GM23338 (cell line): ENCODE data around the gene SLC25A4. TPM values are rescaled to one million over a fixed set of nuclear protein-coding genes. Genes with fewer than 3 reads are reported as not detected.

Experiments used
- ATAC-seq: fragments of 200-7000 bp; cut with Tn5 transposase; 3 replicates; pipeline ENCODE4 v1.9.1; 2020
- DNase-seq: peaks from one replicate; pipeline ENCODE4 v3.0.0-alpha.2; 2015; ENCODE audit warnings: low spot score
- H2AFZ ChIP-seq: fragments of 200-600 bp; sonication (generic); 2 replicates; pipeline ENCODE4 v1.8.0; 2016; ENCODE audit warnings: antibody characterized with exemption, mild to moderate bottlenecking, moderate library complexity
- H3F3A ChIP-seq: fragments of 200-600 bp; sonication (generic); replicated peaks from 2 replicates; pipeline ENCODE4 v1.8.0; 2017; ENCODE audit warnings: antibody characterized with exemption, mixed run types, low read depth
- H3K27ac ChIP-seq: fragments of 200-600 bp; sonication (generic); 2 replicates; pipeline ENCODE4 v1.6.1; 2016; ENCODE audit warnings: low read depth
- H3K27me3 ChIP-seq: fragments of 200-600 bp; sonication (generic); 2 replicates; pipeline ENCODE4 v1.8.0; 2016; ENCODE audit warnings: mild to moderate bottlenecking, mixed run types, moderate library complexity; ENCODE audit not compliant: insufficient read depth
- H3K36me3 ChIP-seq: fragments of 200-600 bp; sonication (generic); 2 replicates; pipeline ENCODE4 v1.8.0; 2016; ENCODE audit warnings: mild to moderate bottlenecking; ENCODE audit not compliant: insufficient read depth
- H3K4me1 ChIP-seq: fragments of 200-600 bp; sonication (generic); 2 replicates; pipeline ENCODE4 v1.8.0; 2016; ENCODE audit warnings: mild to moderate bottlenecking, moderate library complexity; ENCODE audit not compliant: insufficient read depth
- H3K4me2 ChIP-seq: fragments of 200-600 bp; sonication (generic); 2 replicates; pipeline ENCODE4 v1.7.1; 2017; ENCODE audit warnings: mixed run types
- H3K4me3 ChIP-seq: fragments of 200-600 bp; sonication (generic); 2 replicates; pipeline ENCODE4 v1.6.1; 2016; ENCODE audit warnings: mixed run types
- H3K79me2 ChIP-seq: fragments of 200-600 bp; sonication (generic); replicated peaks from 2 replicates; pipeline ENCODE4 v1.8.0; 2017; ENCODE audit warnings: mild to moderate bottlenecking; ENCODE audit not compliant: insufficient read depth
- H3K9me2 ChIP-seq: fragments of 200-600 bp; sonication (generic); 2 replicates; pipeline ENCODE4 v1.8.0; 2017; ENCODE audit not compliant: insufficient read depth
- H4K20me1 ChIP-seq: fragments of 200-600 bp; sonication (generic); replicated peaks from 2 replicates; pipeline ENCODE4 v1.8.0; 2017; ENCODE audit warnings: mild to moderate bottlenecking; ENCODE audit not compliant: insufficient read depth
- H3K27ac Mint-ChIP-seq: 2 replicates; pipeline ENCODE4 v1.8.0; 2020; ENCODE audit warnings: inconsistent platforms, mild to moderate bottlenecking, moderate library complexity, mixed read lengths
- H3K27me3 Mint-ChIP-seq: 3 replicates; pipeline ENCODE4 v1.8.0; 2022; ENCODE audit warnings: low read depth, mild to moderate bottlenecking, moderate library complexity, mixed read lengths, inconsistent platforms; ENCODE audit not compliant: insufficient read depth, poor library complexity
- H3K36me3 Mint-ChIP-seq: 3 replicates; pipeline ENCODE4 v1.8.0; 2021; ENCODE audit warnings: low read depth, mild to moderate bottlenecking, inconsistent platforms, moderate library complexity, mixed read lengths
- H3K4me1 Mint-ChIP-seq: 3 replicates; pipeline ENCODE4 v1.8.0; 2020; ENCODE audit warnings: mild to moderate bottlenecking, inconsistent platforms, mixed read lengths
- H3K4me3 Mint-ChIP-seq: 3 replicates; pipeline ENCODE4 v1.8.0; 2021; ENCODE audit warnings: moderate library complexity, mild to moderate bottlenecking, inconsistent platforms, mixed read lengths
- H3K9me3 Mint-ChIP-seq: 3 replicates; pipeline ENCODE4 v1.8.0; 2020; ENCODE audit warnings: moderate library complexity, mild to moderate bottlenecking, inconsistent platforms, mixed read lengths
- CREB1 ChIP-seq: fragments of 250-450 bp; sonication (Bioruptor Pico); IDR thresholded peaks from 2 replicates; pipeline ENCODE4 v1.5.0; 2020; ENCODE audit warnings: low read depth, mild to moderate bottlenecking, moderate library complexity
- ETS1 ChIP-seq: IDR thresholded peaks from 2 replicates; pipeline ENCODE4 v1.6.1; 2016; ENCODE audit warnings: antibody characterized with exemption
- EZH2 ChIP-seq: fragments of 200-600 bp; sonication (generic); IDR thresholded peaks from one replicate; pipeline ENCODE4 v1.8.0; 2017; ENCODE audit warnings: antibody characterized with exemption, mild to moderate bottlenecking, low read depth; ENCODE audit not compliant: unreplicated experiment
- EZH2phosphoT487 ChIP-seq: fragments of 200-600 bp; sonication (generic); IDR thresholded peaks from one replicate; pipeline ENCODE4 v1.8.1; 2018; ENCODE audit warnings: antibody characterized with exemption; ENCODE audit not compliant: unreplicated experiment
- JUNB ChIP-seq: IDR thresholded peaks from one replicate; pipeline ENCODE4 v1.6.1; 2016; ENCODE audit warnings: antibody characterized with exemption; ENCODE audit not compliant: unreplicated experiment
- NANOG ChIP-seq: IDR thresholded peaks from 2 replicates; pipeline ENCODE4 v1.6.1; 2016; ENCODE audit warnings: antibody characterized with exemption, borderline replicate concordance
- POLR2AphosphoS5 ChIP-seq: IDR thresholded peaks from 2 replicates; pipeline ENCODE4 v1.6.1; 2016; ENCODE audit warnings: antibody characterized with exemption, low read depth
- STAT1 ChIP-seq: IDR thresholded peaks from one replicate; pipeline ENCODE4 v1.6.1; 2016; ENCODE audit warnings: antibody characterized with exemption; ENCODE audit not compliant: unreplicated experiment
- ZNF114 ChIP-seq: fragments of 250-450 bp; sonication (Bioruptor Pico); IDR thresholded peaks from 2 replicates; pipeline ENCODE4 v1.5.0; 2020; ENCODE audit warnings: mild to moderate bottlenecking, moderate library complexity
- ZNF331 ChIP-seq: fragments of 250-450 bp; sonication (Bioruptor Pico); IDR thresholded peaks from 2 replicates; pipeline ENCODE4 v1.5.0; 2020; ENCODE audit warnings: low read depth, mild to moderate bottlenecking, moderate library complexity
- ZNF462 ChIP-seq: fragments of 250-450 bp; sonication (Bioruptor Pico); IDR thresholded peaks from 2 replicates; pipeline ENCODE4 v1.5.0; 2020; ENCODE audit warnings: mild to moderate bottlenecking, moderate library complexity
- polyA plus RNA-seq: library from polyadenylated mRNA; unstranded; fragments of >200 nt; fragmentation: Nextera tagmentation; extraction: Ambion mirVana; gene quantifications from 2 replicates; pipeline ENCODE4 v1.2.1, GENCODE V29; 2016
- total RNA-seq: library from RNA; depleted of rRNA; stranded (reverse); fragments of >200 nt; shearing (Covaris generic); gene quantifications from 2 replicates; pipeline ENCODE4 v1.2.3, GENCODE V29; 2014
- TF ChIP-seq, protein P1 (sequence below): IDR thresholded peaks from one replicate; pipeline ENCODE4 v1.6.1; 2018; ENCODE audit warnings: antibody characterized with exemption; ENCODE audit not compliant: unreplicated experiment
- TF ChIP-seq, protein P2 (sequence below), 2 experiments: fragments of 200-600 bp in 1 of 2; sonication (generic) in 1 of 2; conservative IDR thresholded peaks; 2 replicates each; pipeline versions ENCODE4 v1.5.1 to v1.6.1; 2016 to 2017; ENCODE audit warnings: antibody characterized with exemption in 2 of 2, low read depth in 2 of 2, mild to moderate bottlenecking in 2 of 2, moderate library complexity in 1 of 2

SLC25A4 gene
- total and polyA plus RNA-seq, 2 experiments from 2014 or later: 43.6 to 66.5 TPM

DNA sequence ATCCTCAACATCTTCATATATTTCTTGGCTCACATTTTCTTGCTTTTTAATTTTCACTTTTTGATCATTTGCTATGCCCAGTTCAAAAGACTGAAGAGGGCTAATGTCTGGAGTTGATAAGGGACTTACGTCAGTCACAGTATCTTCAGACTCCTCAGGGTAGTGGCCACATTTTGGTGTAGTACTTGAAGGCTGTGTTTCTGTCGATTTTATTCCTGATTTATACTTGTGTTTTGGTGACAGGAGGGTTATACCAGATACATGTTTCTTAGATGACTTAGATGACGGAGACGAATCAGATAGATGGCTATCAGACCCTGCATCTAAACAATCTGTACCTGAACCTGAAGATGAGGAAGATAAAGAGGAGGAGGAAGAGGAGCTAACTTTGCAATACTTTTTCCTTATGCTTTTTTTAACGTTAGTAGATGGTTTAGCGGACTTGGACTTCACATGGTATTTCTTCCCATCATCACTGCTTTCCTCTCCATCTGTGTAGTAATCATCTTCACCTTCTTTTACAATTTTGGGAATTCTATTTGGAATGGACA, 47.3 kb downstream of the SLC25A4 start:
- Histone ChIP-seq H3K9me2 (no peaks in the 10 kb centered on the region), H3K27me3 (no peaks in the 10 kb centered on the region), H2AFZ (no peak overlapping the region), H3K36me3 (no peaks in the 10 kb centered on the region), H3K27ac (no peak overlapping the region), H3K79me2 (peaks cover 15% of the 10 kb centered on the region), H4K20me1 (no peaks in the 10 kb centered on the region), H3K4me3 (no peak overlapping the region), H3K4me1 (peaks cover 7% of the 10 kb centered on the region), H3F3A (no peaks in the 10 kb centered on the region), H3K4me2 (no peak overlapping the region)
- H3K27ac Mint-ChIP-seq: no peak overlapping the region
- H3K4me3 Mint-ChIP-seq: no peak overlapping the region
- H3K27me3 Mint-ChIP-seq: peaks cover 4% of the 10 kb centered on the region
- ATAC-seq (no peak), DNase-seq (no peak)
- no peak for TF ChIP-seq ETS1
- TF ChIP-seq ZNF114: no peak
- TF ChIP-seq JUNB: no peak
- TF ChIP-seq ZNF462 (CRISPR knock-in tag): no peak
- no peak for TF ChIP-seq EZH2phosphoT487
- TF ChIP-seq, protein P1, sequence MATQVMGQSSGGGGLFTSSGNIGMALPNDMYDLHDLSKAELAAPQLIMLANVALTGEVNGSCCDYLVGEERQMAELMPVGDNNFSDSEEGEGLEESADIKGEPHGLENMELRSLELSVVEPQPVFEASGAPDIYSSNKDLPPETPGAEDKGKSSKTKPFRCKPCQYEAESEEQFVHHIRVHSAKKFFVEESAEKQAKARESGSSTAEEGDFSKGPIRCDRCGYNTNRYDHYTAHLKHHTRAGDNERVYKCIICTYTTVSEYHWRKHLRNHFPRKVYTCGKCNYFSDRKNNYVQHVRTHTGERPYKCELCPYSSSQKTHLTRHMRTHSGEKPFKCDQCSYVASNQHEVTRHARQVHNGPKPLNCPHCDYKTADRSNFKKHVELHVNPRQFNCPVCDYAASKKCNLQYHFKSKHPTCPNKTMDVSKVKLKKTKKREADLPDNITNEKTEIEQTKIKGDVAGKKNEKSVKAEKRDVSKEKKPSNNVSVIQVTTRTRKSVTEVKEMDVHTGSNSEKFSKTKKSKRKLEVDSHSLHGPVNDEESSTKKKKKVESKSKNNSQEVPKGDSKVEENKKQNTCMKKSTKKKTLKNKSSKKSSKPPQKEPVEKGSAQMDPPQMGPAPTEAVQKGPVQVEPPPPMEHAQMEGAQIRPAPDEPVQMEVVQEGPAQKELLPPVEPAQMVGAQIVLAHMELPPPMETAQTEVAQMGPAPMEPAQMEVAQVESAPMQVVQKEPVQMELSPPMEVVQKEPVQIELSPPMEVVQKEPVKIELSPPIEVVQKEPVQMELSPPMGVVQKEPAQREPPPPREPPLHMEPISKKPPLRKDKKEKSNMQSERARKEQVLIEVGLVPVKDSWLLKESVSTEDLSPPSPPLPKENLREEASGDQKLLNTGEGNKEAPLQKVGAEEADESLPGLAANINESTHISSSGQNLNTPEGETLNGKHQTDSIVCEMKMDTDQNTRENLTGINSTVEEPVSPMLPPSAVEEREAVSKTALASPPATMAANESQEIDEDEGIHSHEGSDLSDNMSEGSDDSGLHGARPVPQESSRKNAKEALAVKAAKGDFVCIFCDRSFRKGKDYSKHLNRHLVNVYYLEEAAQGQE: no peak
- no peak for TF ChIP-seq CREB1 (CRISPR knock-in tag)
- TF ChIP-seq NANOG: no peak
- no peak for TF ChIP-seq ZNF331 (CRISPR knock-in tag)
- no peak for TF ChIP-seq EZH2
- TF ChIP-seq STAT1: no peak
- no peak for TF ChIP-seq POLR2AphosphoS5
- TF ChIP-seq, protein P2, sequence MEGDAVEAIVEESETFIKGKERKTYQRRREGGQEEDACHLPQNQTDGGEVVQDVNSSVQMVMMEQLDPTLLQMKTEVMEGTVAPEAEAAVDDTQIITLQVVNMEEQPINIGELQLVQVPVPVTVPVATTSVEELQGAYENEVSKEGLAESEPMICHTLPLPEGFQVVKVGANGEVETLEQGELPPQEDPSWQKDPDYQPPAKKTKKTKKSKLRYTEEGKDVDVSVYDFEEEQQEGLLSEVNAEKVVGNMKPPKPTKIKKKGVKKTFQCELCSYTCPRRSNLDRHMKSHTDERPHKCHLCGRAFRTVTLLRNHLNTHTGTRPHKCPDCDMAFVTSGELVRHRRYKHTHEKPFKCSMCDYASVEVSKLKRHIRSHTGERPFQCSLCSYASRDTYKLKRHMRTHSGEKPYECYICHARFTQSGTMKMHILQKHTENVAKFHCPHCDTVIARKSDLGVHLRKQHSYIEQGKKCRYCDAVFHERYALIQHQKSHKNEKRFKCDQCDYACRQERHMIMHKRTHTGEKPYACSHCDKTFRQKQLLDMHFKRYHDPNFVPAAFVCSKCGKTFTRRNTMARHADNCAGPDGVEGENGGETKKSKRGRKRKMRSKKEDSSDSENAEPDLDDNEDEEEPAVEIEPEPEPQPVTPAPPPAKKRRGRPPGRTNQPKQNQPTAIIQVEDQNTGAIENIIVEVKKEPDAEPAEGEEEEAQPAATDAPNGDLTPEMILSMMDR (conservative IDR thresholded peaks at IDR 0.05; ENCODE audit: low read depth in 2 of 2): no peak
- H3K9me3 Mint-ChIP-seq: no peaks in the 10 kb centered on the region
- H3K4me1 Mint-ChIP-seq: no peaks in the 10 kb centered on the region; the same call in 2 of the 3 replicates
- H3K36me3 Mint-ChIP-seq: peaks cover 17% of the 10 kb centered on the region
